Liver (tissue), 9 donors: ENCODE data around the gene TRMT13. TPM values are rescaled to one million over a fixed set of nuclear protein-coding genes. Genes with fewer than 3 reads are reported as not detected.

Source experiments
- DNase-seq: peaks from one replicate; pipeline ENCODE4 v3.0.0-alpha.2; 2017; ENCODE audit warnings: low spot score
- H3K27ac ChIP-seq, 2 donors: one replicate each; pipeline ENCODE4 v1.7.0; 2013; ENCODE audit warnings: inconsistent platforms in 2 of 2, low read length in 2 of 2, control low read depth in 1 of 2, low read depth in 1 of 2, mild to moderate bottlenecking in 1 of 2
- H3K27me3 ChIP-seq, 4 donors: one replicate each; pipeline versions ENCODE4 v1.6.1 to v1.7.0; 2013; ENCODE audit warnings: low read length in 3 of 4, inconsistent platforms in 1 of 4, mild to moderate bottlenecking in 1 of 4, moderate library complexity in 1 of 4; ENCODE audit not compliant: control insufficient read depth in 4 of 4, insufficient read depth in 4 of 4
- H3K36me3 ChIP-seq, 4 donors: one replicate each; pipeline versions ENCODE4 v1.6.1 to v1.7.0; 2013; ENCODE audit warnings: low read length in 3 of 4, mild to moderate bottlenecking in 3 of 4, low read depth in 1 of 4, moderate library complexity in 1 of 4; ENCODE audit not compliant: control insufficient read depth in 4 of 4, insufficient read depth in 3 of 4
- H3K4me1 ChIP-seq, 4 donors: one replicate each; pipeline versions ENCODE4 v1.6.1 to v1.7.0; 2013; ENCODE audit warnings: low read length in 3 of 4, mild to moderate bottlenecking in 3 of 4, moderate library complexity in 1 of 4; ENCODE audit not compliant: control insufficient read depth in 4 of 4, insufficient read depth in 4 of 4
- H3K4me3 ChIP-seq, 3 donors: one replicate each; pipeline versions ENCODE4 v1.6.1 to v1.7.0; 2013; ENCODE audit warnings: low read length in 3 of 3, control low read depth in 1 of 3, low read depth in 1 of 3, mild to moderate bottlenecking in 1 of 3
- H3K9ac ChIP-seq, 2 donors: one replicate each; pipeline ENCODE4 v1.7.0; 2013; ENCODE audit warnings: low read length in 2 of 2, mild to moderate bottlenecking in 2 of 2, moderate library complexity in 2 of 2, control low read depth in 1 of 2, low read depth in 1 of 2
- H3K9me3 ChIP-seq, 4 donors: one replicate each; pipeline versions ENCODE4 v1.6.1 to v1.7.0; 2013; ENCODE audit warnings: low read length in 3 of 4; ENCODE audit not compliant: control insufficient read depth in 4 of 4
- CTCF ChIP-seq: fragments of 150-350 bp; IDR thresholded peaks from 2 replicates; pipeline ENCODE4 v1.5.1; 2017; ENCODE audit warnings: improper control_type of control experiment, low read depth, low read length; ENCODE audit not compliant: missing input control
- EGR1 ChIP-seq, 2 donors: IDR thresholded peaks; 2 replicates each; pipeline ENCODE4 v1.6.1; 2016 to 2018; ENCODE audit warnings: antibody characterized with exemption in 2 of 2, low read depth in 2 of 2
- FOXA2 ChIP-seq: IDR thresholded peaks from 2 replicates; pipeline ENCODE4 v1.6.1; 2016; ENCODE audit warnings: antibody characterized with exemption
- HNF4A ChIP-seq, 2 donors: conservative IDR thresholded peaks; 2 replicates each; pipeline ENCODE4 v1.6.1; 2016; ENCODE audit warnings: antibody characterized with exemption in 2 of 2, mild to moderate bottlenecking in 2 of 2
- HNF4G ChIP-seq: IDR thresholded peaks from 2 replicates; pipeline ENCODE4 v1.6.1; 2016; ENCODE audit warnings: antibody characterized with exemption
- JUND ChIP-seq, 2 donors: IDR thresholded peaks; 2 replicates each; pipeline ENCODE4 v1.6.1; 2016; ENCODE audit warnings: antibody characterized with exemption in 2 of 2
- NR2F2 ChIP-seq: IDR thresholded peaks from 2 replicates; pipeline ENCODE4 v1.6.1; 2016; ENCODE audit warnings: antibody characterized with exemption
- RXRA ChIP-seq, 2 donors: IDR thresholded peaks; 2 replicates each; pipeline ENCODE4 v1.6.1; 2017 to 2018; ENCODE audit warnings: antibody characterized with exemption in 2 of 2, mild to moderate bottlenecking in 1 of 2
- SP1 ChIP-seq: IDR thresholded peaks from 2 replicates; pipeline ENCODE4 v1.6.1; 2018; ENCODE audit warnings: antibody characterized with exemption, mild to moderate bottlenecking
- YY1 ChIP-seq: IDR thresholded peaks from 2 replicates; pipeline ENCODE4 v1.6.1; 2016; ENCODE audit warnings: antibody characterized with exemption, mild to moderate bottlenecking
- WGBS: extraction: QIAGEN DNeasy Blood & Tissue Kit; methylation state at CpG from one replicate; pipeline ENCODE4 v1.1.7; 2013; 5-methylcytosine and 5-hydroxymethylcytosine counted together
- polyA plus RNA-seq, 2 donors: library from polyadenylated mRNA; stranded (reverse) in 1 of 2; unstranded in 1 of 2; fragments of 200-250 nt in 1 of 2; fragments of >200 nt in 1 of 2; fragmentation: Nextera tagmentation in 1 of 2; extraction: Ambion mirVana in 1 of 2; gene quantifications; one replicate each; pipeline versions ENCODE4 v1.2.1 to v1.2.3, GENCODE V29; 2013 to 2015
- total RNA-seq, 2 donors: library from RNA; depleted of rRNA; stranded (reverse); fragments of >200 nt; gene quantifications; one replicate each; pipeline ENCODE4 v1.2.3, GENCODE V29; 2014
- TF ChIP-seq, protein P1 (sequence below): IDR thresholded peaks from 2 replicates; pipeline ENCODE4 v1.6.1; 2016; ENCODE audit warnings: antibody characterized with exemption
- TF ChIP-seq, protein P2 (sequence below): IDR thresholded peaks from 2 replicates; pipeline ENCODE4 v1.6.1; 2016; ENCODE audit warnings: antibody characterized with exemption, mild to moderate bottlenecking
- TF ChIP-seq, protein P3 (sequence below): IDR thresholded peaks from 2 replicates; pipeline ENCODE4 v1.6.1; 2016; ENCODE audit warnings: antibody characterized with exemption
- donor health status: healthy.
- donor health status: healthy.
- donor health status: healthy.
- donor health status: healthy.
- donor health status: healthy.

Gene TRMT13
- total and polyA plus RNA-seq, 4 donors, result 3.5 to 11.2 (median 9.3) TPM

- Histone ChIP-seq H3K27ac (no peak overlapping the region), H3K36me3 (no peaks in the 10 kb centered on the region), H3K4me3 (no peak overlapping the region), H3K4me1 (no peaks in the 10 kb centered on the region), H3K9me3 (no peaks in the 10 kb centered on the region), H3K9ac (no peak overlapping the region), H3K27me3 (no peaks in the 10 kb centered on the region)
- TF ChIP-seq HNF4G, result no peak
- no peak for TF ChIP-seq CTCF
- TF ChIP-seq, protein P1, sequence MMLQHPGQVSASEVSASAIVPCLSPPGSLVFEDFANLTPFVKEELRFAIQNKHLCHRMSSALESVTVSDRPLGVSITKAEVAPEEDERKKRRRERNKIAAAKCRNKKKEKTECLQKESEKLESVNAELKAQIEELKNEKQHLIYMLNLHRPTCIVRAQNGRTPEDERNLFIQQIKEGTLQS, result no peak
- TF ChIP-seq NR2F2, result no peak
- TF ChIP-seq JUND (IDR thresholded peaks at IDR 0.05), result no peak
- TF ChIP-seq SP1, result no peak
- TF ChIP-seq YY1, result no peak
- no peak for TF ChIP-seq RXRA (IDR thresholded peaks at IDR 0.05)
- TF ChIP-seq HNF4A (conservative IDR thresholded peaks at IDR 0.05), result no peak
- DNase-seq, result no peak
These were observed 29.9 kb downstream of the TRMT13 start for GRCh38 chr1:100162881-100163280.

GRCh38 chr1:100164216-100164615, 31.3 kb downstream of the TRMT13 start:
- 88% methylated on average over 2 of the region's 2 CpGs for WGBS
- Histone ChIP-seq H3K9me3 (no peaks in the 10 kb centered on the region), H3K9ac (no peak overlapping the region), H3K4me3 (no peak overlapping the region), H3K4me1 (no peaks in the 10 kb centered on the region), H3K27me3 (no peaks in the 10 kb centered on the region), H3K36me3 (no peaks in the 10 kb centered on the region), H3K27ac (no peak overlapping the region)
- DNase-seq, result no peak
- TF ChIP-seq, protein P2, sequence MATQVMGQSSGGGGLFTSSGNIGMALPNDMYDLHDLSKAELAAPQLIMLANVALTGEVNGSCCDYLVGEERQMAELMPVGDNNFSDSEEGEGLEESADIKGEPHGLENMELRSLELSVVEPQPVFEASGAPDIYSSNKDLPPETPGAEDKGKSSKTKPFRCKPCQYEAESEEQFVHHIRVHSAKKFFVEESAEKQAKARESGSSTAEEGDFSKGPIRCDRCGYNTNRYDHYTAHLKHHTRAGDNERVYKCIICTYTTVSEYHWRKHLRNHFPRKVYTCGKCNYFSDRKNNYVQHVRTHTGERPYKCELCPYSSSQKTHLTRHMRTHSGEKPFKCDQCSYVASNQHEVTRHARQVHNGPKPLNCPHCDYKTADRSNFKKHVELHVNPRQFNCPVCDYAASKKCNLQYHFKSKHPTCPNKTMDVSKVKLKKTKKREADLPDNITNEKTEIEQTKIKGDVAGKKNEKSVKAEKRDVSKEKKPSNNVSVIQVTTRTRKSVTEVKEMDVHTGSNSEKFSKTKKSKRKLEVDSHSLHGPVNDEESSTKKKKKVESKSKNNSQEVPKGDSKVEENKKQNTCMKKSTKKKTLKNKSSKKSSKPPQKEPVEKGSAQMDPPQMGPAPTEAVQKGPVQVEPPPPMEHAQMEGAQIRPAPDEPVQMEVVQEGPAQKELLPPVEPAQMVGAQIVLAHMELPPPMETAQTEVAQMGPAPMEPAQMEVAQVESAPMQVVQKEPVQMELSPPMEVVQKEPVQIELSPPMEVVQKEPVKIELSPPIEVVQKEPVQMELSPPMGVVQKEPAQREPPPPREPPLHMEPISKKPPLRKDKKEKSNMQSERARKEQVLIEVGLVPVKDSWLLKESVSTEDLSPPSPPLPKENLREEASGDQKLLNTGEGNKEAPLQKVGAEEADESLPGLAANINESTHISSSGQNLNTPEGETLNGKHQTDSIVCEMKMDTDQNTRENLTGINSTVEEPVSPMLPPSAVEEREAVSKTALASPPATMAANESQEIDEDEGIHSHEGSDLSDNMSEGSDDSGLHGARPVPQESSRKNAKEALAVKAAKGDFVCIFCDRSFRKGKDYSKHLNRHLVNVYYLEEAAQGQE, result no peak
- TF ChIP-seq, protein P3, sequence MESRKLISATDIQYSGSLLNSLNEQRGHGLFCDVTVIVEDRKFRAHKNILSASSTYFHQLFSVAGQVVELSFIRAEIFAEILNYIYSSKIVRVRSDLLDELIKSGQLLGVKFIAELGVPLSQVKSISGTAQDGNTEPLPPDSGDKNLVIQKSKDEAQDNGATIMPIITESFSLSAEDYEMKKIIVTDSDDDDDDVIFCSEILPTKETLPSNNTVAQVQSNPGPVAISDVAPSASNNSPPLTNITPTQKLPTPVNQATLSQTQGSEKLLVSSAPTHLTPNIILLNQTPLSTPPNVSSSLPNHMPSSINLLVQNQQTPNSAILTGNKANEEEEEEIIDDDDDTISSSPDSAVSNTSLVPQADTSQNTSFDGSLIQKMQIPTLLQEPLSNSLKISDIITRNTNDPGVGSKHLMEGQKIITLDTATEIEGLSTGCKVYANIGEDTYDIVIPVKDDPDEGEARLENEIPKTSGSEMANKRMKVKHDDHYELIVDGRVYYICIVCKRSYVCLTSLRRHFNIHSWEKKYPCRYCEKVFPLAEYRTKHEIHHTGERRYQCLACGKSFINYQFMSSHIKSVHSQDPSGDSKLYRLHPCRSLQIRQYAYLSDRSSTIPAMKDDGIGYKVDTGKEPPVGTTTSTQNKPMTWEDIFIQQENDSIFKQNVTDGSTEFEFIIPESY, result no peak
- TF ChIP-seq NR2F2 (no peak), HNF4G (no peak), FOXA2 (no peak), EGR1 (IDR thresholded peaks at IDR 0.05; ENCODE audit: low read depth in 2 of 2) (no peak)
- TF ChIP-seq, protein P1, result no peak
